T-cell (primary cell): ENCODE measurements around the gene TGFBR2. TPM values are rescaled to one million over a fixed set of nuclear protein-coding genes. Genes with fewer than 3 reads are reported as not detected.
A peak's percentile ranks its signal among the peaks of the same experiment; 100 is the strongest.

Source experiments
- ATAC-seq, 4 experiments: fragments of 200-7000 bp in 3 of 4; fragments of 150-1000 bp in 1 of 4; cut with Tn5 transposase; replicated peaks in 1 of 4; 1 replicate in 3 of 4; 2 replicates in 1 of 4; pipeline ENCODE4 v1.10.0; 2021; ENCODE audit warnings: moderate library complexity in 3 of 4, mild to moderate bottlenecking in 2 of 4, moderate number of reproducible peaks in 1 of 4
- CTCF ChIA-PET, 2 donors: fragments of 300-600 bp; sonication (Branson Sonifier 250); formaldehyde crosslinking; loops; one replicate each; lab custom pipeline; 2022; ENCODE audit warnings: antibody characterized with exemption in 2 of 2; lab: Charles Lee
- POLR2A ChIA-PET, 2 donors: fragments of 300-600 bp; sonication (Branson Sonifier 250); formaldehyde crosslinking; loops; one replicate each; lab custom pipeline; 2022; ENCODE audit warnings: antibody characterized with exemption in 2 of 2; lab: Charles Lee
- DNase-seq, 35 experiments: peaks; one replicate each; pipeline versions ENCODE4 v3.0.0 to v3.0.0-alpha.2; 2013 to 2023
- H3K27ac ChIP-seq: one replicate; pipeline ENCODE4 v1.5.1; 2013; ENCODE audit warnings: low read length
- H3K27me3 ChIP-seq, 2 experiments: replicated peaks in 1 of 2; 1 replicate in 1 of 2; 2 replicates in 1 of 2; pipeline versions ENCODE4 v1.6.1 to v1.7.0; 2013; ENCODE audit warnings: low read length in 1 of 2, mixed read lengths in 1 of 2; ENCODE audit not compliant: control insufficient read depth in 2 of 2, insufficient read depth in 2 of 2; ENCODE audit errors: extremely low read depth in 1 of 2
- H3K36me3 ChIP-seq, 2 donors: 1 replicate in 1 of 2; 2 replicates in 1 of 2; pipeline versions ENCODE4 v1.6.1 to v1.7.0; 2013; ENCODE audit warnings: low read length in 1 of 2; ENCODE audit not compliant: control insufficient read depth in 2 of 2, insufficient read depth in 1 of 2; ENCODE audit errors: extremely low read depth in 1 of 2
- H3K4me1 ChIP-seq, 2 experiments: 1 replicate in 1 of 2; 2 replicates in 1 of 2; pipeline versions ENCODE4 v1.6.1 to v1.7.0; 2013; ENCODE audit warnings: low read length in 2 of 2, mixed read lengths in 1 of 2; ENCODE audit not compliant: insufficient read depth in 2 of 2, control insufficient read depth in 1 of 2; ENCODE audit errors: extremely low read depth in 1 of 2
- H3K4me3 ChIP-seq, 2 donors: 1 replicate in 1 of 2; 2 replicates in 1 of 2; pipeline versions ENCODE4 v1.5.1 to v1.7.0; 2013; ENCODE audit warnings: mild to moderate bottlenecking in 2 of 2, low read length in 1 of 2, moderate library complexity in 1 of 2; ENCODE audit not compliant: control insufficient read depth in 1 of 2; ENCODE audit errors: extremely low read depth in 1 of 2
- H3K9me3 ChIP-seq: 2 replicates; pipeline ENCODE4 v1.7.0; 2013
- H3K27ac Mint-ChIP-seq, 2 donors: one replicate each; pipeline ENCODE4 v1.8.0; 2020 to 2021; ENCODE audit warnings: mild to moderate bottlenecking in 2 of 2, mixed read lengths in 2 of 2
- H3K27me3 Mint-ChIP-seq, 2 donors: one replicate each; pipeline ENCODE4 v1.8.0; 2021 to 2022; ENCODE audit warnings: mixed read lengths in 2 of 2
- H3K36me3 Mint-ChIP-seq: one replicate; pipeline ENCODE4 v1.8.0; 2021; ENCODE audit warnings: mixed read lengths
- H3K4me1 Mint-ChIP-seq, 3 donors: one replicate each; pipeline ENCODE4 v1.8.0; 2020 to 2022; ENCODE audit warnings: mixed read lengths in 3 of 3, mild to moderate bottlenecking in 1 of 3
- H3K4me3 Mint-ChIP-seq, 3 donors: one replicate each; pipeline ENCODE4 v1.8.0; 2020 to 2022; ENCODE audit warnings: mild to moderate bottlenecking in 3 of 3, mixed read lengths in 3 of 3, moderate library complexity in 3 of 3
- H3K9me3 Mint-ChIP-seq, 3 donors: one replicate each; pipeline ENCODE4 v1.8.0; 2020 to 2022; ENCODE audit warnings: mixed read lengths in 3 of 3
- WGBS: methylation state at CpG from one replicate; pipeline ENCODE4 v1.1.5; 2013; ENCODE audit warnings: missing lambda C conversion rate; ENCODE audit not compliant: insufficient coverage; 5-methylcytosine and 5-hydroxymethylcytosine counted together
- total RNA-seq, 35 experiments: library from RNA in 6 of 35; stranded (reverse) in 6 of 35; fragments of 120-200 nt in 1 of 35; gene quantifications; one replicate each; pipeline versions ENCODE4 v1.2.1 to v1.2.4 and lab custom pipeline; 2013 to 2026

Gene TGFBR2
- total RNA-seq, 5 donors from 2014 or later (not counting 1 experiment from before 2014, with no cell fraction given) = 114 to 145 (median 127) TPM

GRCh38 chr3:30684356-30684755 is 78.0 kb downstream of the TGFBR2 start:
- ChIA-PET CTCF (no interaction called here), POLR2A (interaction anchor here (0.5 to 0.8 kb wide), 4 partner anchors 9 to 133 kb away, joined by 3 to 5 read pairs (median 4); no protein-coding TSS in a partner anchor)
- Histone ChIP-seq H3K27ac (peak overlapping the region; percentile 26), H3K9me3 (no peaks in the 10 kb centered on the region), H3K27me3 (no peaks in the 10 kb centered on the region), H3K4me3 (no peak overlapping the region), H3K4me1 (peaks cover 62 to 78% of the 10 kb centered on the region in 2 experiments), H3K36me3 (peaks cover 5 to 85% of the 10 kb centered on the region in 2 donors)
- peak overlapping the region in 1 of 3 donors; percentile 50 for H3K4me3 Mint-ChIP-seq
- H3K4me1 Mint-ChIP-seq = peaks cover 97 to 99% (median 98%) of the 10 kb centered on the region in 3 donors
- DNase-seq (no peak), ATAC-seq (no peak)
- H3K9me3 Mint-ChIP-seq = no peaks in the 10 kb centered on the region
- no peaks in the 10 kb centered on the region for H3K27me3 Mint-ChIP-seq
- peak overlapping the region; percentile 80 to 82 for H3K27ac Mint-ChIP-seq
- peaks cover 75% of the 10 kb centered on the region for H3K36me3 Mint-ChIP-seq
- 100% methylated on average over 2 of the region's 3 CpGs for WGBS

DNA sequence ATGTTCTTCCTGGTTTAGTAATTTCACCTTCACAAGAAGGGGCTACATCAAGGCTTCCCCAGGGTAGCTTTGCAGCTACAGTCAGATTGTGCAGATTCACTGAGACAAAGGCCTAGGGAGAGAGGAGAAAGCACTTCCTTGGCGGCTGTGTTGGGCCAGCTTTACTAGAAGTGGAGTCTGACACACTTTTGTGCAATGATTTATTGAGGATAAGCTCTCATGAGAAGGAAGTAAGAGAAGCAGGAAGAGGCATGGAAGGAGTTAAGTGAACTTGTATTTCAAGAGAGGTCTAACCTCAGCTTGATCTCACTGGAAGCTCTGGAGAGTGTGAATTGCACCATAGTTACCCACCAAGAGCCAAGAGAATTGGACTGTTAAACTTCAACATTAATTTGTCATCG is 78.9 kb downstream of the TGFBR2 start:
- DNase-seq (no peak), ATAC-seq (no peak)
- Mint-ChIP-seq H3K27me3 (no peaks in the 10 kb centered on the region), H3K9me3 (no peaks in the 10 kb centered on the region), H3K4me3 (peak overlapping the region in 1 of 3 donors; percentile 55), H3K4me1 (peaks cover 99% of the 10 kb centered on the region in 3 donors), H3K36me3 (peaks cover 76% of the 10 kb centered on the region), H3K27ac (peak overlapping the region; percentile 80 to 82)
- Histone ChIP-seq H3K4me1 (peaks cover 60 to 78% of the 10 kb centered on the region in 2 experiments), H3K36me3 (peaks cover 7 to 91% of the 10 kb centered on the region in 2 donors), H3K27ac (peak overlapping the region; percentile 27), H3K4me3 (no peak overlapping the region), H3K9me3 (no peaks in the 10 kb centered on the region), H3K27me3 (no peaks in the 10 kb centered on the region)
- POLR2A ChIA-PET = interaction anchor here in 1 of 2 donors (0.6 kb wide), 1 partner anchor 361 kb away, joined by 3 read pairs; no protein-coding TSS in a partner anchor
- CTCF ChIA-PET = interaction anchor here (0.5 to 1.7 kb wide), 2 partner anchors 11 to 1125 kb away, joined by 3 to 9 read pairs; no protein-coding TSS in a partner anchor
- no CpG with 5 or more reads among the region's 2 CpGs for WGBS

GRCh38 chr3:30686176-30686575 is 79.8 kb downstream of the TGFBR2 start:
- ChIA-PET POLR2A (no interaction called here), CTCF (interaction anchor here in 1 of 2 donors (1.7 kb wide), 1 partner anchor 10 kb away, joined by 3 read pairs; no protein-coding TSS in a partner anchor)
- no CpG with 5 or more reads among the region's 2 CpGs for WGBS
- Mint-ChIP-seq H3K4me1 (peaks cover 99% of the 10 kb centered on the region in 3 donors), H3K36me3 (peaks cover 76% of the 10 kb centered on the region), H3K9me3 (no peaks in the 10 kb centered on the region), H3K27ac (peak overlapping the region; percentile 80 to 94), H3K27me3 (no peaks in the 10 kb centered on the region), H3K4me3 (no peak overlapping the region)
- ATAC-seq (no peak), DNase-seq (no peak)
- Histone ChIP-seq H3K27me3 (no peaks in the 10 kb centered on the region), H3K4me3 (no peak overlapping the region), H3K4me1 (peaks cover 59 to 77% of the 10 kb centered on the region in 2 experiments), H3K36me3 (peaks cover 10 to 94% of the 10 kb centered on the region in 2 donors), H3K27ac (no peak overlapping the region), H3K9me3 (no peaks in the 10 kb centered on the region)

GRCh38 chr3:30686799-30687198 is 80.4 kb downstream of the TGFBR2 start:
- no peak for ATAC-seq
- Mint-ChIP-seq H3K27me3 (no peaks in the 10 kb centered on the region), H3K4me3 (no peak overlapping the region), H3K36me3 (peaks cover 71% of the 10 kb centered on the region), H3K27ac (peak overlapping the region; percentile 80 to 94), H3K9me3 (no peaks in the 10 kb centered on the region), H3K4me1 (peaks cover 97 to 98% (median 98%) of the 10 kb centered on the region in 3 donors)
- DNase-seq = no peak
- Histone ChIP-seq H3K4me3 (no peak overlapping the region), H3K4me1 (peaks cover 57 to 77% of the 10 kb centered on the region in 2 experiments), H3K27ac (no peak overlapping the region), H3K36me3 (peaks cover 10 to 95% of the 10 kb centered on the region in 2 donors), H3K27me3 (no peaks in the 10 kb centered on the region), H3K9me3 (no peaks in the 10 kb centered on the region)
- CTCF ChIA-PET = no interaction called here
- WGBS = no CpG with 5 or more reads among the region's 2 CpGs
- POLR2A ChIA-PET = no interaction called here

DNA sequence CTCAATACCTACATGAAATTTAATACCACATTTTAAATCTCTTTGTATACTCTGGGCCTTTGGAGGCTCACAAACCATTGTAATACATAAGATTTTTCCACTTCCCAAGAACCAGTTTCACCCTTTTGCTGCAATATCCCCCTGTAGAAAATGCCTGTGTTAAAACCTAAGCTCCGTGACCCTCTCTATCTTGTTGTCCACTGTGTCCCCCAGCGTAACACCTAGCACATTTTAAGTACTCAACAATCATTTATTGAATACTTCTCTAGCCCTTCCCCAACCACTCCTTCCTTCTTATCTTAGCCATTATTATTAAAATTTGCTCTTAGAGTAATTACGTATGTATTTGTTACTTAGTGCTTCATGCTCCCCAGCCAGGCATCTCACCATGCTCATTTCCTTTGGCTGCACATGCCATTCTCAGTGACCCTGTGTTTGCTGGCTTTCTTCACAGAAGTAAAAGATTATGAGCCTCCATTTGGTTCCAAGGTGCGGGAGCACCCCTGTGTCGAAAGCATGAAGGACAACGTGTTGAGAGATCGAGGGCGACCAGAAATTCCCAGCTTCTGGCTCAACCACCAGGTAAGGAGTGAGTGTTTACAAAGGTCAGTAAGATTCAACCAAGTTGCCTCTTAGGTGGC is 81.6 kb downstream of the TGFBR2 start:
- peaks cover 47 to 74% of the 10 kb centered on the region in 2 experiments for H3K4me1 ChIP-seq
- Mint-ChIP-seq H3K9me3 (no peaks in the 10 kb centered on the region), H3K4me3 (peak overlapping the region in 1 of 3 donors; percentile 32), H3K36me3 (peaks cover 71% of the 10 kb centered on the region), H3K27me3 (no peaks in the 10 kb centered on the region), H3K4me1 (peaks cover 96 to 98% (median 98%) of the 10 kb centered on the region in 3 donors), H3K27ac (peak overlapping the region; percentile 94 to 96)
- ChIA-PET CTCF (interaction anchor here in 1 of 2 donors (1.0 kb wide), 1 partner anchor 11 kb away, joined by 3 read pairs; no protein-coding TSS in a partner anchor), POLR2A (no interaction called here)
- H3K36me3 ChIP-seq = peaks cover 16 to 97% of the 10 kb centered on the region in 2 donors
- no peaks in the 10 kb centered on the region for H3K27me3 ChIP-seq
- no peaks in the 10 kb centered on the region for H3K9me3 ChIP-seq
- WGBS = 100% methylated on average over 2 of the region's 8 CpGs
- H3K4me3 ChIP-seq = no peak overlapping the region
- H3K27ac ChIP-seq = peak overlapping the region; percentile 6
- ATAC-seq = no peak
- DNase-seq = no peak

DNA sequence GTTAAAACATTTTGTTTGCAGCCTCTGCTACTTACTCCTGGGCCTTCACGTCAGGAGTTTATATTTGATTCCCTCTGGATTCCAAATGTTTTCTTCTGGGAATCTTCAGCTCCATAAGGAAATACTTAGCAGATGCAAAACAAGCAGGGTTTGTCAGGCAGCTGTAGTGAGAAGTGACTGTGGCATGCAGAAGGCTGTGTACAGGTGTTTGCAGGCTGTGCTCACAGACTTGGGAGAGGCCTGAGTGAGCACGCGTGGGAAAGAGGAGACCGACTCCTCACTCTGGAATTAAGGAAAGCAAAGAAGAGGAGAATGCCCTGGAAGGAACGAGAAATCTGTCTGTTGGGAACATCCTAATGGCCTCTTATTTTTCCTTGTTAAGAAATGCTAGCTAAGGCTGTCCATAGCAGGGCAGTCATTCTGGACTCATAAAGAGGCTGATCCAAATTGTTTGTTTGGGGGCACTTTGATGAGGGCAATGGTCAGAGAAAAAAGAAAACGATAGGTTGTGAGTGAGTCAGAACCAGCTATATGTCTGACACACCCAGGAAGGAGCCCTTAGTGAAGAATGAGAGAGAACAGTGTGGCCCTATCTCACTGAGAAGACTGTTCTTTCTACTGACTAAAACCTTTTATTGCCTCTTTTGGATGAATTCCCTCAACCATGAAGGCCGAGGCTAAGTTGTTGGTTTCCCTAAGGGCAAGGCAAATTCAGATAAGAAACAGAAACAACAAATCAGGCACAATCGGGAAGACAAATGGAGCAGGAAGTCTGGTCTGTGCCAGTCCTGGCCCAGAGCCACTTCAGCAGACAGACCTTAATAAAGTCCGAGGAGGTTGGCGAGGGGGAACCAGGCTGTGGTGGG is 82.6 kb downstream of the TGFBR2 start:
- peaks cover 91 to 96% (median 95%) of the 10 kb centered on the region in 3 donors for H3K4me1 Mint-ChIP-seq
- Histone ChIP-seq H3K27ac (peak overlapping the region; percentile 54), H3K27me3 (no peaks in the 10 kb centered on the region), H3K4me1 (peaks cover 41 to 68% of the 10 kb centered on the region in 2 experiments), H3K36me3 (peaks cover 16 to 94% of the 10 kb centered on the region in 2 donors), H3K4me3 (peak overlapping the region in 1 of 2 donors; percentile 10), H3K9me3 (no peaks in the 10 kb centered on the region)
- no peaks in the 10 kb centered on the region for H3K27me3 Mint-ChIP-seq
- ATAC-seq (peak; percentile 28 to 65 (median 52)), DNase-seq (no peak)
- WGBS = 86% methylated on average over 5 of the region's 10 CpGs
- H3K27ac Mint-ChIP-seq = peak overlapping the region; percentile 94 to 96
- ChIA-PET POLR2A (no interaction called here), CTCF (interaction anchor here in 1 of 2 donors (1.0 kb wide), 1 partner anchor 12 kb away, joined by 3 read pairs; no protein-coding TSS in a partner anchor)
- peaks cover 74% of the 10 kb centered on the region for H3K36me3 Mint-ChIP-seq
- no peaks in the 10 kb centered on the region for H3K9me3 Mint-ChIP-seq
- H3K4me3 Mint-ChIP-seq = peak overlapping the region in 2 of 3 donors; percentile 10 to 32
